Left lung (tissue), 10 donors: ENCODE results near the gene ZNF512B. TPM values are rescaled to one million over a fixed set of nuclear protein-coding genes. Genes with fewer than 3 reads are reported as not detected.

Experiments used
- ATAC-seq: fragments of 200-7000 bp; cut with Tn5 transposase; one replicate; pipeline ENCODE4 v1.9.1; 2020; ENCODE audit warnings: moderate library complexity
- DNase-seq, 4 donors: peaks; one replicate each; pipeline ENCODE4 v3.0.0-alpha.2; 2013 to 2020
- H3K27ac ChIP-seq, 2 donors: fragments of 200-600 bp; sonication (generic) in 1 of 2; one replicate each; pipeline versions ENCODE4 v1.5.0 to v1.8.0; 2020 to 2021
- H3K27me3 ChIP-seq, 2 donors: fragments of 200-600 bp; sonication (generic) in 1 of 2; one replicate each; pipeline versions ENCODE4 v1.5.0 to v1.8.0; 2020 to 2021
- H3K36me3 ChIP-seq, 2 donors: fragments of 200-600 bp; sonication (generic) in 1 of 2; one replicate each; pipeline versions ENCODE4 v1.5.0 to v1.8.0; 2020 to 2021
- H3K4me1 ChIP-seq, 2 donors: fragments of 200-600 bp; one replicate each; pipeline ENCODE4 v1.8.0; 2021
- H3K4me3 ChIP-seq, 2 donors: fragments of 200-600 bp; sonication (generic) in 1 of 2; one replicate each; pipeline versions ENCODE4 v1.5.0 to v1.8.0; 2020 to 2021; ENCODE audit warnings: mild to moderate bottlenecking in 1 of 2
- H3K9me3 ChIP-seq, 2 donors: fragments of 200-600 bp; sonication (generic) in 1 of 2; one replicate each; pipeline versions ENCODE4 v1.5.0 to v1.8.0; 2020 to 2021
- CTCF ChIP-seq, 2 donors: fragments of 200-600 bp; sonication (generic) in 1 of 2; IDR thresholded peaks; one replicate each; pipeline versions ENCODE4 v1.5.0 to v1.8.0; 2021; ENCODE audit warnings: antibody characterized with exemption in 2 of 2
- intact Hi-C, 2 donors: fragments of 100-400 bp; cut with DNase I; formaldehyde crosslinking; loops; one replicate each; pipeline versions ENCODE4 v1.11.2 to v1.14.2; 2022
- microRNA-seq, 2 donors: library from miRNA; unstranded; fragments of <30 nt; microRNA quantifications; one replicate each; pipeline ENCODE4, GENCODE V29; 2019
- polyA plus RNA-seq, 6 donors: library from polyadenylated mRNA; unstranded; fragments of 120-200 nt; gene quantifications; one replicate each; pipeline ENCODE4 v1.2.1, GENCODE V29; 2013; ENCODE audit not compliant: insufficient read length in 6 of 6
- total RNA-seq, 2 donors: library from RNA; stranded (reverse); fragmentation: NEBNext Ultra II Directional; extraction: Animal tissue kit (Norgen Biotek cat#: 25700); gene quantifications; one replicate each; pipeline ENCODE4 v1.2.1, GENCODE V29; 2021
- donor health status: DM: no; HTN: yes; CAD: no.
- donor health status: DM: no; HTN: no; CAD: no.

The ZNF512B gene
- total and polyA plus RNA-seq, 8 donors = 16.4 to 38.3 (median 26.6) TPM

- ATAC-seq (peak; percentile 64), DNase-seq (no peak)
- peaks cover 0 to 3% of the 10 kb centered on the region in 2 donors for H3K9me3 ChIP-seq
- intact Hi-C loops = no loop called here
- H3K36me3 ChIP-seq = peaks cover 0 to 35% of the 10 kb centered on the region in 2 donors
- H3K27me3 ChIP-seq = no peaks in the 10 kb centered on the region
- TF ChIP-seq CTCF (IDR thresholded peaks at IDR 0.05) = no peak
- peaks cover 0 to 32% of the 10 kb centered on the region in 2 donors for H3K4me1 ChIP-seq
- peak overlapping the region in 1 of 2 donors; percentile 50 for H3K27ac ChIP-seq
- no peak overlapping the region for H3K4me3 ChIP-seq
These were observed 54.3 kb downstream of the ZNF512B start for GRCh38 chr20:63915471-63915870.

GRCh38 chr20:63913768-63914167 is 56.0 kb downstream of the ZNF512B start:
- intact Hi-C loops = no loop called here
- TF ChIP-seq CTCF (IDR thresholded peaks at IDR 0.05) = no peak

GRCh38 chr20:63911176-63911575 is 58.6 kb downstream of the ZNF512B start:
- DNase-seq = peak in 1 of 4 donors; percentile 87
- ATAC-seq = peak; percentile 40
- no peak for TF ChIP-seq CTCF (IDR thresholded peaks at IDR 0.05)
- no peaks in the 10 kb centered on the region for H3K27me3 ChIP-seq
- no peak overlapping the region for H3K4me3 ChIP-seq
- no peaks in the 10 kb centered on the region for H3K9me3 ChIP-seq
- intact Hi-C loops = no loop called here
- H3K4me1 ChIP-seq = peaks cover 0 to 73% of the 10 kb centered on the region in 2 donors
- H3K36me3 ChIP-seq = peaks cover 0 to 14% of the 10 kb centered on the region in 2 donors
- peak overlapping the region in 1 of 2 donors; percentile 39 for H3K27ac ChIP-seq

More at GRCh38 chr20:63913768-63914167, 56.0 kb downstream of the ZNF512B start:
- ATAC-seq = no peak
- Histone ChIP-seq H3K36me3 (peaks cover 0 to 30% of the 10 kb centered on the region in 2 donors), H3K27me3 (no peaks in the 10 kb centered on the region), H3K4me1 (peaks cover 0 to 49% of the 10 kb centered on the region in 2 donors), H3K9me3 (peaks cover 0 to 3% of the 10 kb centered on the region in 2 donors), H3K27ac (no peak overlapping the region), H3K4me3 (no peak overlapping the region)
- peak in 1 of 4 donors; percentile 40 for DNase-seq

- H3K27me3 ChIP-seq = no peaks in the 10 kb centered on the region
- intact Hi-C loops = no loop called here
- no peak overlapping the region for H3K27ac ChIP-seq
- no peaks in the 10 kb centered on the region for H3K9me3 ChIP-seq
- ATAC-seq (no peak), DNase-seq (no peak)
- H3K36me3 ChIP-seq = peaks cover 0 to 8% of the 10 kb centered on the region in 2 donors
- H3K4me3 ChIP-seq = no peak overlapping the region
- TF ChIP-seq CTCF (IDR thresholded peaks at IDR 0.05) = no peak
- H3K4me1 ChIP-seq = peaks cover 0 to 96% of the 10 kb centered on the region in 2 donors
These were observed 61.6 kb downstream of the ZNF512B start for GRCh38 chr20:63908008-63908682.

Small RNA genes within 50 kb of the gene (microRNA-seq; reads per million reads assigned to microRNA genes)
- gene MIR1914 (0.34 to 0.55 reads per million in 2 donors), gene MIR647 (0 to 0.17 reads per million in 2 donors), gene MIR941-1 (0 reads per million in 2 donors), gene MIR941-2 (0 reads per million in 2 donors), gene MIR941-3 (0 reads per million in 2 donors), gene MIR941-4 (0 reads per million in 2 donors), gene MIR941-5 (0 reads per million in 2 donors)

Other genes with a start within 250 kb of the ZNF512B start
- gene LIME1, start 233.3 kb downstream of the ZNF512B start, total RNA-seq = 1 to 10 TPM; 7.1 to 7.2 TPM
- gene LIME1, start 233.3 kb downstream of the ZNF512B start, polyA plus RNA-seq = 10 to 100 TPM in 1 of 6 donors, 1 to 10 TPM in 5; 3.0 to 10.8 (median 5.4) TPM
- 10 to 100 TPM; 61.1 to 66.8 TPM for gene SLC2A4RG, start 230.2 kb downstream of the ZNF512B start, total RNA-seq
- 100 to 1,000 TPM in 4 of 6 donors, 10 to 100 TPM in 2; 70.5 to 166 (median 105) TPM for gene SLC2A4RG, start 230.2 kb downstream of the ZNF512B start, polyA plus RNA-seq
- gene ZBTB46, start 138.7 kb downstream of the ZNF512B start, total RNA-seq = 10 to 100 TPM in 1 of 2 donors, 1 to 10 TPM in 1; 9.2 to 11.3 TPM
- 10 to 100 TPM in 4 of 6 donors, 1 to 10 TPM in 2; 9.4 to 16.3 (median 12.4) TPM for gene ZBTB46, start 138.7 kb downstream of the ZNF512B start, polyA plus RNA-seq
- gene ABHD16B, start 108.4 kb downstream of the ZNF512B start, total RNA-seq = under 1 TPM in 1 of 2 donors, not detected in 1; 0.18 TPM
- not detected for gene ABHD16B, start 108.4 kb downstream of the ZNF512B start, polyA plus RNA-seq
- gene TPD52L2, start 104.7 kb downstream of the ZNF512B start, total RNA-seq = 100 to 1,000 TPM; 105 to 116 TPM
- 10 to 100 TPM; 82.6 to 95.5 (median 85.9) TPM for gene TPD52L2, start 104.7 kb downstream of the ZNF512B start, polyA plus RNA-seq
- 10 to 100 TPM; 39.9 to 59.5 TPM for gene DNAJC5, start 74.8 kb downstream of the ZNF512B start, total RNA-seq
- 10 to 100 TPM; 17.5 to 30.5 (median 24.3) TPM for gene DNAJC5, start 74.8 kb downstream of the ZNF512B start, polyA plus RNA-seq
- gene UCKL1, start 13.5 kb downstream of the ZNF512B start, total RNA-seq = 10 to 100 TPM; 26.7 to 31.6 TPM
- gene UCKL1, start 13.5 kb downstream of the ZNF512B start, polyA plus RNA-seq = 10 to 100 TPM; 47.1 to 68.8 (median 60.0) TPM
- 1 to 10 TPM; 4.6 to 6.0 TPM for gene SAMD10, start 9.7 kb upstream of the ZNF512B start, total RNA-seq
- 10 to 100 TPM in 1 of 6 donors, 1 to 10 TPM in 5; 5.7 to 10.5 (median 8.0) TPM for gene SAMD10, start 9.7 kb upstream of the ZNF512B start, polyA plus RNA-seq
- gene PRPF6, start 11.2 kb upstream of the ZNF512B start, total RNA-seq = 10 to 100 TPM; 49.8 to 53.7 TPM
- gene PRPF6, start 11.2 kb upstream of the ZNF512B start, polyA plus RNA-seq = 10 to 100 TPM; 75.1 to 85.4 (median 82.3) TPM
- 1 to 10 TPM in 1 of 2 donors, under 1 TPM in 1; 0.76 to 1.0 TPM for gene C20orf204, start 66.3 kb upstream of the ZNF512B start, total RNA-seq
- gene C20orf204, start 66.3 kb upstream of the ZNF512B start, polyA plus RNA-seq = 1 to 10 TPM in 5 of 6 donors, under 1 TPM in 1; 0.86 to 1.9 (median 1.2) TPM
- 10 to 100 TPM; 40.3 to 69.2 TPM for gene SOX18, start 79.7 kb upstream of the ZNF512B start, total RNA-seq
- gene SOX18, start 79.7 kb upstream of the ZNF512B start, polyA plus RNA-seq = 10 to 100 TPM; 11.5 to 25.5 (median 16.7) TPM
- 10 to 100 TPM; 31.2 to 34.3 TPM for gene TCEA2, start 93.3 kb upstream of the ZNF512B start, total RNA-seq
- 10 to 100 TPM; 68.5 to 93.0 (median 79.1) TPM for gene TCEA2, start 93.3 kb upstream of the ZNF512B start, polyA plus RNA-seq
- gene RGS19, start 109.6 kb upstream of the ZNF512B start, total RNA-seq = 10 to 100 TPM; 23.4 to 63.9 TPM
- gene RGS19, start 109.6 kb upstream of the ZNF512B start, polyA plus RNA-seq = 10 to 100 TPM in 1 of 6 donors, 1 to 10 TPM in 5; 6.3 to 13.3 (median 8.3) TPM
- 1 to 10 TPM; 1.8 to 2.0 TPM for gene OPRL1, start 110.2 kb upstream of the ZNF512B start, total RNA-seq
- gene OPRL1, start 110.2 kb upstream of the ZNF512B start, polyA plus RNA-seq = 1 to 10 TPM; 1.9 to 2.5 (median 2.2) TPM
- under 1 TPM in 1 of 2 donors, not detected in 1; 0.45 TPM for gene LKAAEAR1, start 114.5 kb upstream of the ZNF512B start, total RNA-seq
- under 1 TPM; 0.38 to 0.70 (median 0.50) TPM for gene LKAAEAR1, start 114.5 kb upstream of the ZNF512B start, polyA plus RNA-seq
- not detected for gene NPBWR2, start 137.6 kb upstream of the ZNF512B start, total RNA-seq
- not detected for gene NPBWR2, start 137.6 kb upstream of the ZNF512B start, polyA plus RNA-seq
- gene MYT1, start 194.5 kb upstream of the ZNF512B start, total RNA-seq = not detected
- under 1 TPM; 0.26 to 0.42 (median 0.32) TPM for gene MYT1, start 194.5 kb upstream of the ZNF512B start, polyA plus RNA-seq